Ovary (tissue), 9 donors: ENCODE measurements around the gene KRTAP9-7. TPM values are rescaled to one million over a fixed set of nuclear protein-coding genes. Genes with fewer than 3 reads are reported as not detected.

ENCODE experiments used
- DNase-seq, 5 donors: peaks; one replicate each; pipeline ENCODE4 v3.0.0-alpha.2; 2019 to 2020
- H3K27ac ChIP-seq, 2 donors: fragments of 200-600 bp; one replicate each; pipeline versions ENCODE4 v1.5.1 to v1.8.0; 2019 to 2022
- H3K27me3 ChIP-seq: fragments of 200-600 bp; one replicate; pipeline ENCODE4 v1.8.0; 2022
- H3K36me3 ChIP-seq: fragments of 200-600 bp; sonication (generic); one replicate; pipeline ENCODE4 v1.5.1; 2019
- H3K4me1 ChIP-seq: one replicate; pipeline ENCODE4 v1.8.1; 2013; ENCODE audit warnings: mild to moderate bottlenecking, moderate library complexity; ENCODE audit not compliant: insufficient read depth
- H3K4me3 ChIP-seq: fragments of 200-600 bp; sonication (generic); one replicate; pipeline ENCODE4 v1.5.1; 2017
- H3K9me3 ChIP-seq, 2 donors: fragments of 200-600 bp in 1 of 2; sonication (generic) in 1 of 2; one replicate each; pipeline versions ENCODE4 v1.5.1 to v1.8.1; 2013 to 2019; ENCODE audit warnings: mild to moderate bottlenecking in 1 of 2, moderate library complexity in 1 of 2
- CTCF ChIP-seq, 3 donors: fragments of 450-650 bp in 2 of 3; fragments of 200-600 bp in 1 of 3; IDR thresholded peaks; one replicate each; pipeline versions ENCODE4 v1.5.1 to v1.8.0; 2016 to 2022; ENCODE audit warnings: antibody characterized with exemption in 3 of 3, mild to moderate bottlenecking in 1 of 3
- EP300 ChIP-seq: sonication (generic); formaldehyde crosslinking; IDR thresholded peaks from one replicate; pipeline ENCODE4 v1.6.1; 2017; ENCODE audit warnings: antibody characterized with exemption
- POLR2A ChIP-seq: fragments of 450-650 bp; IDR thresholded peaks from one replicate; pipeline ENCODE4 v1.6.1; 2017; ENCODE audit warnings: antibody characterized with exemption, mild to moderate bottlenecking, moderate library complexity
- WGBS, 3 donors: extraction: QIAGEN DNeasy Blood & Tissue Kit in 1 of 3; methylation state at CpG; one replicate each; pipeline versions ENCODE4 v1.1.5 to v1.1.7; 2013 to 2017; 5-methylcytosine and 5-hydroxymethylcytosine counted together
- intact Hi-C, 4 donors: fragments of 100-400 bp; cut with DNase I; formaldehyde crosslinking; loops; one replicate each; pipeline versions ENCODE4 v1.11.0 to v1.15.1; 2022 to 2023
- polyA plus RNA-seq, 2 donors: library from polyadenylated mRNA; stranded (reverse); fragments of 200-250 nt in 1 of 2; fragments of 350-450 nt in 1 of 2; fragmentation: Illumina TruSeq in 1 of 2; extraction: RNeasy Lipid Tissue Mini Kit (QIAGEN cat#74804) in 1 of 2; gene quantifications; one replicate each; pipeline ENCODE4 v1.2.3, GENCODE V29; 2013 to 2014
- total RNA-seq, 7 donors: library from RNA; depleted of rRNA in 2 of 7; stranded (reverse); fragments of >200 nt in 2 of 7; fragmentation: NEBNext Ultra II Directional in 3 of 7; extraction: Animal tissue kit (Norgen Biotek cat#: 25700) in 3 of 7; gene quantifications; one replicate each; pipeline versions ENCODE4 v1.1.0 to v1.2.4, GENCODE V29; 2016 to 2023
- donor health status: DM: no; HTN: no; CAD: no; lungs with moderate emphysema.
- donor health status: DM: no; HTN: no; CAD: no.
- donor health status: Bipolar disorder and iron deficiency.
- donor health status: DM: yes; HTN: yes; CAD: no.
- donor health status: DM: no; HTN: no; CAD: no.
- donor health status: DM: yes; HTN: yes; CAD: no.

Gene KRTAP9-7
- total and polyA plus RNA-seq, 9 donors, result not detected

GRCh38 chr17:41322903-41323895, 47.7 kb downstream of the KRTAP9-7 start:
- no peak for TF ChIP-seq POLR2A
- TF ChIP-seq CTCF (IDR thresholded peaks at IDR 0.05), result no peak
- TF ChIP-seq EP300, result no peak
- intact Hi-C loops, result no loop called here
- Histone ChIP-seq H3K36me3 (no peaks in the 10 kb centered on the region), H3K4me1 (peaks cover 4% of the 10 kb centered on the region), H3K9me3 (no peaks in the 10 kb centered on the region), H3K27me3 (no peaks in the 10 kb centered on the region), H3K27ac (no peak overlapping the region), H3K4me3 (no peak overlapping the region)
- no peak for DNase-seq
- 90 to 96% (median 94%) methylated on average over 11 of the region's 11 CpGs for WGBS, 3 donors

GRCh38 chr17:41324180-41325075, 48.9 kb downstream of the KRTAP9-7 start:
- DNase-seq, result no peak
- H3K27ac ChIP-seq, result no peak overlapping the region
- no peak overlapping the region for H3K4me3 ChIP-seq
- peaks cover 4% of the 10 kb centered on the region for H3K4me1 ChIP-seq
- TF ChIP-seq CTCF (IDR thresholded peaks at IDR 0.05) (no peak), POLR2A (no peak), EP300 (no peak)
- H3K9me3 ChIP-seq, result no peaks in the 10 kb centered on the region
- H3K36me3 ChIP-seq, result no peaks in the 10 kb centered on the region
- H3K27me3 ChIP-seq, result no peaks in the 10 kb centered on the region
- intact Hi-C loops, result no loop called here
- WGBS, 3 donors, result 74 to 83% (median 80%) methylated on average over 16 of the region's 16 CpGs

GRCh38 chr17:41325126-41325525, 49.6 kb downstream of the KRTAP9-7 start:
- no peak for DNase-seq
- Histone ChIP-seq H3K27me3 (no peaks in the 10 kb centered on the region), H3K9me3 (no peaks in the 10 kb centered on the region), H3K4me1 (peaks cover 4% of the 10 kb centered on the region), H3K4me3 (no peak overlapping the region), H3K36me3 (no peaks in the 10 kb centered on the region), H3K27ac (no peak overlapping the region)
- intact Hi-C loops, result no loop called here
- WGBS, 3 donors, result 86 to 93% (median 92%) methylated on average over 10 of the region's 10 CpGs
- TF ChIP-seq EP300, result no peak
- no peak for TF ChIP-seq CTCF (IDR thresholded peaks at IDR 0.05)
- TF ChIP-seq POLR2A, result no peak

GRCh38 chr17:41325611-41326010, 50.1 kb downstream of the KRTAP9-7 start:
- Histone ChIP-seq H3K36me3 (no peaks in the 10 kb centered on the region), H3K27me3 (no peaks in the 10 kb centered on the region), H3K27ac (no peak overlapping the region), H3K4me3 (no peak overlapping the region), H3K9me3 (no peaks in the 10 kb centered on the region), H3K4me1 (peaks cover 4% of the 10 kb centered on the region)
- WGBS, 3 donors, result 88 to 94% (median 91%) methylated on average over 6 of the region's 6 CpGs
- no peak for DNase-seq
- intact Hi-C loops, result no loop called here
- TF ChIP-seq POLR2A (no peak), CTCF (IDR thresholded peaks at IDR 0.05) (no peak), EP300 (no peak)
